IMR-90 (cell line): ENCODE measurements around the gene STPG4. TPM values are rescaled to one million over a fixed set of nuclear protein-coding genes. Genes with fewer than 3 reads are reported as not detected.

ENCODE experiments used
- ATAC-seq: fragments of 200-7000 bp; cut with Tn5 transposase; 2 replicates; pipeline ENCODE4 v1.9.1; 2020; ENCODE audit warnings: low read depth, mild to moderate bottlenecking, moderate library complexity
- Bru-seq: library from RNA; stranded (reverse); fragments of 400-500 nt; gene quantifications from one replicate; lab custom pipeline; 2021; lab: Mats Ljungman, UMichigan
- BruChase-seq, 2 experiments: library from RNA; stranded (reverse); fragments of 400-500 nt; gene quantifications; one replicate each; lab custom pipeline; 2021; lab: Mats Ljungman, UMichigan
- BruUV-seq: library from RNA; stranded (reverse); fragments of 400-500 nt; replicated peaks from 2 replicates; lab custom pipeline; 2021; lab: Mats Ljungman, UMichigan
- CTCF ChIA-PET: fragments of 300-600 bp; formaldehyde crosslinking; extraction: SDS; loops from one replicate; lab custom pipeline; 2021; ENCODE audit warnings: antibody characterized with exemption; lab: Yijun Ruan, JAX
- POLR2A ChIA-PET: fragments of 300-600 bp; sonication (Branson Sonifier 250); formaldehyde crosslinking; loops from one replicate; lab custom pipeline; 2022; ENCODE audit warnings: antibody characterized with exemption; ENCODE audit not compliant: unreplicated experiment; lab: Charles Lee
- DNase-seq: peaks from one replicate; pipeline ENCODE4 v3.0.0; 2013
- H2AFZ ChIP-seq: replicated peaks from 2 replicates; pipeline ENCODE3; 2013; ENCODE audit warnings: low read length, mild to moderate bottlenecking; ENCODE audit not compliant: poor library complexity
- H2AK5ac ChIP-seq: 2 replicates; pipeline ENCODE4 v1.6.1; 2013; ENCODE audit warnings: low read depth, low read length, inconsistent platforms
- H2AK9ac ChIP-seq: replicated peaks from 2 replicates; pipeline ENCODE3; 2013; ENCODE audit warnings: mild to moderate bottlenecking, low read depth, low read length, moderate library complexity; ENCODE audit not compliant: poor library complexity
- H2BK120ac ChIP-seq: 2 replicates; pipeline ENCODE4 v1.6.1; 2013; ENCODE audit warnings: low read depth, low read length, inconsistent platforms
- H2BK15ac ChIP-seq: 3 replicates; pipeline ENCODE4 v1.6.1; 2013; ENCODE audit warnings: low read depth, low read length, inconsistent platforms
- H2BK20ac ChIP-seq: 2 replicates; pipeline ENCODE4 v1.6.1; 2013; ENCODE audit warnings: low read depth, mild to moderate bottlenecking, inconsistent platforms, low read length, moderate library complexity
- H2BK5ac ChIP-seq: 2 replicates; pipeline ENCODE4 v1.6.1; 2013; ENCODE audit warnings: mild to moderate bottlenecking, low read depth, low read length, inconsistent platforms; ENCODE audit not compliant: poor library complexity, severe bottlenecking
- H3K14ac ChIP-seq: replicated peaks from 2 replicates; pipeline ENCODE4 v1.6.1; 2013; ENCODE audit warnings: low read depth, low read length, inconsistent platforms
- H3K18ac ChIP-seq: 2 replicates; pipeline ENCODE4 v1.6.1; 2013; ENCODE audit warnings: low read depth, low read length, control low read depth
- H3K23ac ChIP-seq: 2 replicates; pipeline ENCODE4 v1.6.1; 2013; ENCODE audit warnings: low read depth, low read length, inconsistent platforms
- H3K27ac ChIP-seq: 2 replicates; pipeline ENCODE4 v1.5.1; 2013; ENCODE audit warnings: mild to moderate bottlenecking, control low read depth, low read length; ENCODE audit not compliant: insufficient read depth
- H3K27me3 ChIP-seq: 2 replicates; pipeline ENCODE4 v1.6.1; 2013; ENCODE audit warnings: low read length; ENCODE audit not compliant: control insufficient read depth, insufficient read depth
- H3K36me3 ChIP-seq: 2 replicates; pipeline ENCODE4 v1.6.1; 2013; ENCODE audit warnings: low read length, mixed read lengths; ENCODE audit not compliant: control insufficient read depth, insufficient read depth
- H3K4ac ChIP-seq: 2 replicates; pipeline ENCODE4 v1.6.1; 2013; ENCODE audit warnings: low read depth, low read length, inconsistent platforms
- H3K4me1 ChIP-seq: 2 replicates; pipeline ENCODE4 v1.6.1; 2013; ENCODE audit warnings: low read length, mixed read lengths; ENCODE audit not compliant: control insufficient read depth, insufficient read depth
- H3K4me2 ChIP-seq: 2 replicates; pipeline ENCODE4 v1.6.1; 2013; ENCODE audit warnings: low read depth, mild to moderate bottlenecking, control low read depth, low read length, moderate library complexity
- H3K4me3 ChIP-seq: 2 replicates; pipeline ENCODE4 v1.5.1; 2013; ENCODE audit warnings: low read depth, mild to moderate bottlenecking, control low read depth, low read length, moderate library complexity; ENCODE audit not compliant: insufficient read depth
- H3K56ac ChIP-seq: 2 replicates; pipeline ENCODE4 v1.6.1; 2013; ENCODE audit warnings: low read length, inconsistent platforms; ENCODE audit not compliant: insufficient read depth; ENCODE audit errors: extremely low read depth
- H3K79me1 ChIP-seq, 2 experiments: 2 replicates each; pipeline ENCODE4 v1.6.1; 2013; ENCODE audit warnings: low read length in 2 of 2, inconsistent platforms in 1 of 2, low read depth in 1 of 2
- H3K9ac ChIP-seq: 2 replicates; pipeline ENCODE4 v1.6.1; 2013; ENCODE audit warnings: low read depth, low read length, control low read depth
- H3K9me1 ChIP-seq: 2 replicates; pipeline ENCODE4 v1.6.1; 2013; ENCODE audit warnings: low read length, inconsistent platforms; ENCODE audit not compliant: insufficient read depth
- H3K9me3 ChIP-seq: 2 replicates; pipeline ENCODE4 v1.6.1; 2013; ENCODE audit warnings: low read length; ENCODE audit not compliant: control insufficient read depth, insufficient read depth
- H4K20me1 ChIP-seq: 2 replicates; pipeline ENCODE4 v1.6.1; 2013; ENCODE audit warnings: low read length, inconsistent platforms; ENCODE audit not compliant: insufficient read depth
- H4K5ac ChIP-seq: 2 replicates; pipeline ENCODE4 v1.6.1; 2013; ENCODE audit warnings: mild to moderate bottlenecking, low read depth, low read length, control low read depth
- H4K8ac ChIP-seq, 2 experiments: 2 replicates each; pipeline ENCODE4 v1.6.1; 2013; ENCODE audit warnings: low read depth in 2 of 2, low read length in 2 of 2, control low read depth in 1 of 2, inconsistent platforms in 1 of 2
- H4K91ac ChIP-seq: 2 replicates; pipeline ENCODE4 v1.6.1; 2013; ENCODE audit warnings: low read depth, low read length, inconsistent platforms; ENCODE audit not compliant: insufficient read depth
- BHLHE40 ChIP-seq: fragments of 150-350 bp; IDR thresholded peaks from 2 replicates; pipeline ENCODE4 v1.6.1; 2016; ENCODE audit warnings: mild to moderate bottlenecking, low read depth, low read length
- CEBPB ChIP-seq: IDR thresholded peaks from 2 replicates; pipeline ENCODE4 v1.6.1; 2012; ENCODE audit warnings: low read depth, low read length, improper control_type of control experiment
- CHD1 ChIP-seq: IDR thresholded peaks from 2 replicates; pipeline ENCODE4 v1.6.1; 2012; ENCODE audit warnings: low read depth, low read length, improper control_type of control experiment
- ELK1 ChIP-seq: fragments of 150-350 bp; IDR thresholded peaks from 2 replicates; pipeline ENCODE4 v1.6.1; 2016; ENCODE audit warnings: low read depth, mild to moderate bottlenecking, low read length, moderate library complexity, borderline replicate concordance
- MAFK ChIP-seq: IDR thresholded peaks from 2 replicates; pipeline ENCODE4 v1.6.1; 2012; ENCODE audit warnings: low read depth, low read length, improper control_type of control experiment
- MAZ ChIP-seq: IDR thresholded peaks from 2 replicates; pipeline ENCODE4 v1.6.1; 2012; ENCODE audit warnings: low read depth, mild to moderate bottlenecking, low read length, improper control_type of control experiment, moderate library complexity, borderline replicate concordance
- MXI1 ChIP-seq: IDR thresholded peaks from 2 replicates; pipeline ENCODE4 v1.6.1; 2012; ENCODE audit warnings: low read depth, mild to moderate bottlenecking, low read length, moderate library complexity, borderline replicate concordance
- NFE2L2 ChIP-seq: fragments of 150-350 bp; IDR thresholded peaks from 2 replicates; pipeline ENCODE4 v1.6.1; 2016; ENCODE audit warnings: low read depth, mild to moderate bottlenecking, low read length
- POLR2A ChIP-seq: IDR thresholded peaks from 2 replicates; pipeline ENCODE4 v1.6.1; 2012; ENCODE audit warnings: mild to moderate bottlenecking, low read depth, low read length
- RAD21 ChIP-seq: IDR thresholded peaks from 2 replicates; pipeline ENCODE4 v1.6.1; 2012; ENCODE audit warnings: low read length, improper control_type of control experiment
- RCOR1 ChIP-seq: IDR thresholded peaks from 2 replicates; pipeline ENCODE4 v1.6.1; 2012; ENCODE audit warnings: mild to moderate bottlenecking, low read length, improper control_type of control experiment; ENCODE audit not compliant: insufficient replicate concordance
- RFX5 ChIP-seq: IDR thresholded peaks from 2 replicates; pipeline ENCODE4 v1.8.0; 2012; ENCODE audit warnings: low read depth, mild to moderate bottlenecking, low read length, moderate library complexity
- USF2 ChIP-seq: fragments of 150-350 bp; IDR thresholded peaks from 2 replicates; pipeline ENCODE4 v1.6.1; 2017; ENCODE audit warnings: mild to moderate bottlenecking, antibody characterized with exemption, low read length, low read depth
- WGBS, 2 experiments: methylation state at CpG; one replicate each; pipeline versions ENCODE4 v1.1.5 to v1.1.7; 2013; ENCODE audit warnings: missing lambda C conversion rate in 2 of 2; ENCODE audit not compliant: insufficient read length in 1 of 2; ENCODE audit errors: extremely low coverage in 2 of 2; 5-methylcytosine and 5-hydroxymethylcytosine counted together
- dilution Hi-C: fragments of 300-500 bp; cut with HindIII; formaldehyde crosslinking; loops from one replicate; pipeline ENCODE4 v1.14.3; 2018; ENCODE audit warnings: low sequenced_read_pairs; ENCODE audit not compliant: unreplicated experiment
- in situ Hi-C: fragments of 300-500 bp; cut with MboI; formaldehyde crosslinking; loops from 3 replicates; pipeline ENCODE4 v1.14.3; 2019; ENCODE audit warnings: low sequenced_read_pairs, inconsistent platforms, mixed read lengths
- intact Hi-C: fragments of 100-400 bp; cut with micrococcal nuclease; formaldehyde crosslinking; loops from 2 replicates; pipeline ENCODE4 v1.10.0; 2022
- long read RNA-seq: library from polyadenylated mRNA; unstranded; transcript quantifications from one replicate; pipeline ENCODE4 v2.0.0, GENCODE V29; 2021; ENCODE audit not compliant: unreplicated experiment
- polyA plus RNA-seq, 3 experiments: library from polyadenylated mRNA; depleted of rRNA; stranded (reverse); fragments of >200 nt; gene quantifications; 2 replicates each; pipeline ENCODE4 v1.2.3, GENCODE V29; 2012; ENCODE audit warnings: low replicate concordance in 1 of 3
- total RNA-seq: library from RNA; depleted of rRNA; stranded (reverse); fragments of >200 nt; gene quantifications from 2 replicates; pipeline ENCODE4 v1.2.3, GENCODE V29; 2012; rRNA removed

STPG4 gene, protein sequence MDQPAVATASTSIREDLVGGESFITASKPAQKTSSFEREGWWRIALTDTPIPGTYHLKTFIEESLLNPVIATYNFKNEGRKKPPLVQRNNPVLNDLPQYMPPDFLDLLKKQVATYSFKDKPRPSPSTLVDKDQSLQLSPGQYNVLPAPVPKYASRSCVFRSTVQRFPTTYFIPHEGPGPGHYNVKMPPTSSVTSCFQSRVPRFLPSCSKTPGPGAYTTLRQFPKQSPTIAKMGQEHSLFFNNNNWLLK
- total RNA-seq (0.18 and 0.28 TPM in 2 replicates), polyA plus RNA-seq (2012; rRNA removed) (0.06 and 0.12 TPM in 2 replicates), Bru-seq, nascent RNA (percentile 61 among the genes with signal in this experiment), BruChase-seq, experiment 1, labeled RNA remaining after a 6-hour chase (percentile 61 among the genes with signal in this experiment), BruChase-seq, experiment 2, labeled RNA remaining after a 2-hour chase (percentile 46 among the genes with signal in this experiment)
- polyA plus RNA-seq (2012; cell fraction: cytosol; rRNA removed) = not detected in 2 replicates
- polyA plus RNA-seq (2012; cell fraction: nucleus; rRNA removed; ENCODE audit: low replicate concordance) = 0.18 and 0.49 TPM in 2 replicates
- long read RNA-seq, partial matches to known transcripts = 0 of 2 reads
- long read RNA-seq, other reads (novel, unspliced or antisense) = 2 of 2 reads

DNA sequence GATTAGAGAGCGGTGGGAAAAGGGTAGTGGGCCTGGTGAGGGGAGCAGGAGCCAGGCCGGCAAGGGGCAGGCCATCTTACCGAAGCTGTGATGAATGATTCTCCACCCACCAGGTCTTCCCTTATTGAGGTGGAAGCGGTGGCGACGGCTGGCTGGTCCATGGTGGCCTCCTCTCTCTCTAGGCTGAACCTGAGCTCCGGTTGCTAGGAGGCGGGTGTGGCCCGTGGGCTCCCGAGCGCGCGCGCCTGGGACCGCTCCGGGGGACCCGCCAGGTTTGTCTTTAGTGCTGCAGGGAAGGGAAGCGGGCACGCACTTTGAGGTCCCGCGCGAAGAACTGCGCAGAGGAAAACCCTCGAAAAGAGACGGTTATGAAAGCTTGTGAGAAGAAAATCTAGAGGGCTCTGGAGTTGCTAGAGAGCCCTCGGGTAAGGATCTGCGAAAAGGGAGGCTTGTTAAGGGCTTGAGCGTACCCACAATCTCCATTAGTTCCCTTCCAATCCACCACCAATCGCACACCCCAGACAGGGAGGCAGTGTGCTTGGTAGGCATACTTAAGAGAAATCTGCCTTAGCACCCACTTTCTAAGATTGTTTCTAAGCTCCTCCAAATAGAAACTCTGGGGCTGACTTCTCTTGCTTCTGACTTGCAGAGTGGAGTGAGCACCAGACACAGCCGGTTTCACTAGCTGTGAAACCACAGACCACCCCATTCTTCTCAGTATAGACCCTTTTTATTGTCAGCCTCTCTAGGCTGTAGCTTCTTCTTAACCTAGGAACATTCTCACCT lies at the start of gene STPG4:
STPG4 (minus strand) TSS at position 218 of the 786 bp plus-strand sequence; CDS start at position 161, 57 bp downstream.
- no peak within 1 kb of the TSS for H3K9ac ChIP-seq
- H2BK15ac ChIP-seq = no peak within 1 kb of the TSS; the same call in 2 of the 3 replicates
- in situ Hi-C loops (loop anchor here (10.0 kb wide), 1 partner anchor 160 kb away; no protein-coding TSS in a partner anchor), intact Hi-C loops (loop anchor here (5.0 kb wide), 1 partner anchor 38 kb away; no protein-coding TSS in a partner anchor), dilution Hi-C loops (no loop called here)
- H3K4me3 ChIP-seq = no peak within 1 kb of the TSS
- no peak within 1 kb of the TSS for H2BK120ac ChIP-seq
- no peak within 1 kb of the TSS for H2AK5ac ChIP-seq
- H2BK20ac ChIP-seq = no peak within 1 kb of the TSS
- CTCF ChIA-PET = interaction anchor here (1.1 kb wide), 1 partner anchor 65 kb away, joined by 3 read pairs; no protein-coding TSS in a partner anchor
- no peak within 1 kb of the TSS for H3K23ac ChIP-seq
- no peak within 1 kb of the TSS for H3K27ac ChIP-seq
- H3K27me3 ChIP-seq = no peaks in the 10 kb centered on the region
- H3K18ac ChIP-seq = no peak within 1 kb of the TSS
- H3K4me2 ChIP-seq = no peak within 1 kb of the TSS; the same call in 1 of the 2 replicates
- POLR2A ChIA-PET = no interaction called here
- H2BK5ac ChIP-seq = no peak within 1 kb of the TSS
- H4K91ac ChIP-seq = no peak within 1 kb of the TSS
- no peak within 1 kb of the TSS for H3K4ac ChIP-seq
- H4K20me1 ChIP-seq = peaks cover 16% of the 10 kb centered on the region; the same call in 1 of the 2 replicates
- H4K5ac ChIP-seq = no peak within 1 kb of the TSS; the same call in 1 of the 2 replicates
- H3K14ac ChIP-seq = no peak within 1 kb of the TSS
- ATAC-seq (peak; percentile 24), DNase-seq (no peak)
- whole genome bisulfite sequencing, 2 experiments = 88% methylated on average over 5 of the region's 30 CpGs; no CpG with 5 or more reads in 1 of the 2 experiments
- peaks cover 2 to 37% of the 10 kb centered on the region in 2 experiments; a peak in 3 of 4 replicates for H3K79me1 ChIP-seq
- 0 out of 4 replicates have a peak within 1 kb of the TSS, but pooled peaks of 1 of the 2 experiments have one; percentile 61 for H4K8ac ChIP-seq
- H2AFZ ChIP-seq = no peak within 1 kb of the TSS
- peaks cover 6% of the 10 kb centered on the region for H3K9me1 ChIP-seq
- BruUV-seq = no TSS peak
- no peaks in the 10 kb centered on the region for H3K4me1 ChIP-seq
- peaks cover 39% of the 10 kb centered on the region for H3K36me3 ChIP-seq
- H3K56ac ChIP-seq = no peak within 1 kb of the TSS
- peak within 1 kb of the TSS; percentile 52 for H2AK9ac ChIP-seq
- no peaks in the 10 kb centered on the region for H3K9me3 ChIP-seq
- no peak for TF ChIP-seq CEBPB
- no peak for TF ChIP-seq USF2
- no peak for TF ChIP-seq POLR2A
- no peak for TF ChIP-seq RCOR1
- TF ChIP-seq CHD1 = no peak
- no peak for TF ChIP-seq MAFK
- TF ChIP-seq MXI1 = no peak
- TF ChIP-seq RAD21 = no peak
- no peak for TF ChIP-seq ELK1
- TF ChIP-seq RFX5 = no peak
- TF ChIP-seq NFE2L2 = no peak
- no peak for TF ChIP-seq MAZ
- no peak for TF ChIP-seq BHLHE40
